OCI-LY7 (cell line): ENCODE results near the gene CLEC18A.
"Not testable (repeated sequence)": the region's sequence is repeated elsewhere in the genome, so short reads cannot be mapped to it uniquely, and the experiment has no call there.

Experiments
- EZH2phosphoT487 ChIP-seq: fragments of 200-600 bp; sonication (generic); IDR thresholded peaks from 2 replicates; pipeline ENCODE4 v1.6.1; 2018; ENCODE audit warnings: low read depth, borderline replicate concordance, mild to moderate bottlenecking, mixed run types, antibody characterized with exemption, low read length, moderate library complexity, mixed read lengths
- TF ChIP-seq, protein P1 (sequence below): fragments of 200-600 bp; sonication (generic); conservative IDR thresholded peaks from 2 replicates; pipeline ENCODE4 v1.5.1; 2014; ENCODE audit warnings: mild to moderate bottlenecking, antibody characterized with exemption, low read length, moderate library complexity, mixed read lengths

DNA sequence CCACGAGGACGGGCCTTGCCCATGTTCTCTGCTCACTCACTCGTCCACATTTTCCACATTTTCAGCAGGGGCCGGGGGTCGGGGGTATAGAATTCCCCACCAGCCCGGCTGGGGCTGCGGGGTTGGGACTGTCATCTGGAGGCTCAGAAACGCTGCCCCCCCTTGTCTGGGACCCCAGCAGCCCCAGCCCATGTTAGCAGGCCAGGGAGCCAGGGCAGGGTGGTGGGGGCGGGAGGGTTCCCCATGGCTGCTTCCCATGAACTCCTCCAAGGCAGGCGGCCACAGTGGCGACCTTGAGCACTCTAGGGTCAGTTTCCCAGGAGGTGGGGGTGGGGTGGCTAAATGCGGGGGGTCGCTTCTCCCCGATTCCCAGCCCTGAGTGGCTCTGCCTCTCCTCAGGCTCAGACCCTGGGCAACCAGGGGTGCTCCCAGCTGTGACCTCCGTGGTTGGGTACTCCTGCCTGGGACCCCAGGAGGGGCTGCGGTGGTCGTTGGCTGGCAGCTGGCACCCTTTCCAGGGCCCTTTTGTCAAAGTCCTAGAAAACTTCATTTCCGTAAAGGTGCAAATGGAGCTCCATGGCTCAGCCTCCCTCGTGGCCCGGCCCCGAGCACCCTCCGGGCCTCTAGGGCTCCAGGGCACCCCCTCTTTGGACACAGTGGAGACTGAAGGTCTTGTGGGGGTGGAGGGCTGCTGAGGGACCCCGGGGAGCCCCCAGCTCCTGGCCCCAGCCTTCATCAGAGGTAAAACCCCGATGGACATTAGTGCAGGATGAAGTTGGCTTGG, 1.6 kb downstream of the CLEC18A start:
- TF ChIP-seq, protein P1, sequence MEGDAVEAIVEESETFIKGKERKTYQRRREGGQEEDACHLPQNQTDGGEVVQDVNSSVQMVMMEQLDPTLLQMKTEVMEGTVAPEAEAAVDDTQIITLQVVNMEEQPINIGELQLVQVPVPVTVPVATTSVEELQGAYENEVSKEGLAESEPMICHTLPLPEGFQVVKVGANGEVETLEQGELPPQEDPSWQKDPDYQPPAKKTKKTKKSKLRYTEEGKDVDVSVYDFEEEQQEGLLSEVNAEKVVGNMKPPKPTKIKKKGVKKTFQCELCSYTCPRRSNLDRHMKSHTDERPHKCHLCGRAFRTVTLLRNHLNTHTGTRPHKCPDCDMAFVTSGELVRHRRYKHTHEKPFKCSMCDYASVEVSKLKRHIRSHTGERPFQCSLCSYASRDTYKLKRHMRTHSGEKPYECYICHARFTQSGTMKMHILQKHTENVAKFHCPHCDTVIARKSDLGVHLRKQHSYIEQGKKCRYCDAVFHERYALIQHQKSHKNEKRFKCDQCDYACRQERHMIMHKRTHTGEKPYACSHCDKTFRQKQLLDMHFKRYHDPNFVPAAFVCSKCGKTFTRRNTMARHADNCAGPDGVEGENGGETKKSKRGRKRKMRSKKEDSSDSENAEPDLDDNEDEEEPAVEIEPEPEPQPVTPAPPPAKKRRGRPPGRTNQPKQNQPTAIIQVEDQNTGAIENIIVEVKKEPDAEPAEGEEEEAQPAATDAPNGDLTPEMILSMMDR, result not testable (repeated sequence)
- TF ChIP-seq EZH2phosphoT487, result not testable (repeated sequence)
